NCI-H2029 treated with DMSO at 0.1 percent for 48 hours (cell line): ENCODE measurements around the gene RRM2.

Experiments
- DNase-seq: peaks from one replicate; lab custom pipeline; 2025; lab: John Stamatoyannopoulos, UW

Gene RRM2

GRCh38 chr2:10122500-10123280 lies at the start of gene RRM2:
RRM2 (plus strand) TSS chr2:10122739; CDS start chr2:10122799, 60 bp downstream.
- DNase-seq, result peak; percentile 57

GRCh38 chr2:10073706-10074105 lies 48.8 kb upstream of the RRM2 start:
- DNase-seq, result no peak

- DNase-seq, result no peak
These were observed 47.4 kb upstream of the RRM2 start for GRCh38 chr2:10075101-10075500.

- no peak for DNase-seq
These were observed 46.8 kb upstream of the RRM2 start for GRCh38 chr2:10075571-10076209.

GRCh38 chr2:10076511-10076910 lies 46.0 kb upstream of the RRM2 start:
- no peak for DNase-seq

- DNase-seq, result no peak
These were observed 45.5 kb upstream of the RRM2 start for GRCh38 chr2:10076988-10077527.

GRCh38 chr2:10078001-10078400 lies 44.5 kb upstream of the RRM2 start:
- DNase-seq, result no peak

- no peak for DNase-seq
These were observed 43.8 kb upstream of the RRM2 start for GRCh38 chr2:10078704-10079265.

GRCh38 chr2:10079266-10079869 lies 43.2 kb upstream of the RRM2 start:
- DNase-seq, result no peak

- no peak for DNase-seq
These were observed 42.5 kb upstream of the RRM2 start, which contains the start of gene CYS1 for GRCh38 chr2:10079870-10080535. CYS1 (minus strand) TSS chr2:10080411; CDS start chr2:10080223, 188 bp downstream.

GRCh38 chr2:10080536-10081304 lies 41.8 kb upstream of the RRM2 start:
- no peak for DNase-seq

GRCh38 chr2:10083046-10083445 lies 39.5 kb upstream of the RRM2 start:
- DNase-seq, result no peak

- DNase-seq, result peak; percentile 39
These were observed 38.8 kb upstream of the RRM2 start for GRCh38 chr2:10083692-10084211.

GRCh38 chr2:10084223-10084865 lies 38.2 kb upstream of the RRM2 start:
- no peak for DNase-seq

- DNase-seq, result no peak
These were observed 37.4 kb upstream of the RRM2 start for GRCh38 chr2:10085043-10085667.

GRCh38 chr2:10085668-10086059 lies 36.9 kb upstream of the RRM2 start:
- DNase-seq, result no peak

- no peak for DNase-seq
These were observed 35.6 kb upstream of the RRM2 start for GRCh38 chr2:10086950-10087349.

GRCh38 chr2:10087360-10087759 lies 35.2 kb upstream of the RRM2 start:
- DNase-seq, result no peak

GRCh38 chr2:10089565-10090190 lies 32.9 kb upstream of the RRM2 start:
- no peak for DNase-seq
